HCT116 (cell line): Measurements from ENCODE around the gene MCF2L. TPM values are rescaled to one million over a fixed set of nuclear protein-coding genes. Genes with fewer than 3 reads are reported as not detected.

ENCODE experiments used
- ATAC-seq: fragments of 200-7000 bp; cut with Tn5 transposase; 2 replicates; pipeline ENCODE4 v1.9.1; 2020; ENCODE audit warnings: mild to moderate bottlenecking, moderate library complexity
- BruUV-seq: library from RNA; stranded (reverse); fragments of 400-500 nt; replicated peaks from 2 replicates; lab custom pipeline; 2021; lab: Mats Ljungman, UMichigan
- CTCF ChIA-PET: fragments of 300-600 bp; sonication (Branson Sonifier 250); formaldehyde crosslinking; loops from one replicate; lab custom pipeline; 2021; ENCODE audit warnings: antibody characterized with exemption; lab: Charles Lee
- POLR2A ChIA-PET: fragments of 300-600, 350-600 bp; sonication (Branson Sonifier 250); formaldehyde crosslinking; loops from one replicate; lab custom pipeline; 2021; ENCODE audit warnings: antibody characterized with exemption; lab: Charles Lee
- RAD21 ChIA-PET, 2 experiments: fragments of 300-600 bp; sonication (Branson Sonifier 250); formaldehyde crosslinking; loops; one replicate each; lab custom pipeline; 2023; ENCODE audit warnings: low total read pairs in 2 of 2; ENCODE audit not compliant: uncharacterized antibody in 2 of 2, unreplicated experiment in 2 of 2, low non-redundant PET in 1 of 2; lab: Charles Lee
- DNase-seq: peaks from one replicate; pipeline ENCODE4 v3.0.0-alpha.2; 2010; ENCODE audit warnings: low read depth, low spot score
- H2AFZ ChIP-seq: fragments of 200-600 bp; shearing (Covaris generic), sonication (generic); 2 replicates; pipeline ENCODE4 v1.6.1; 2017; ENCODE audit warnings: low read depth, mixed run types, mixed read lengths, antibody characterized with exemption, low read length; ENCODE audit not compliant: poor library complexity, severe bottlenecking
- H3K27ac ChIP-seq: 2 replicates; pipeline ENCODE4 v1.5.1; 2012; ENCODE audit warnings: low read depth, low read length
- H3K27me3 ChIP-seq: fragments of 200-600 bp; sonication (generic); 2 replicates; pipeline ENCODE4 v1.6.1; 2016; ENCODE audit warnings: mixed run types, low read length, mixed read lengths; ENCODE audit not compliant: insufficient read depth
- H3K36me3 ChIP-seq, 2 experiments: fragments of 200-500 bp in 1 of 2; fragments of 200-600 bp in 1 of 2; sonication (Bioruptor generic) in 1 of 2; sonication (generic) in 1 of 2; 2 replicates each; pipeline versions ENCODE4 v1.5.1 to v1.6.1; 2014 to 2016; ENCODE audit warnings: low read length in 2 of 2, inconsistent platforms in 1 of 2, mixed read lengths in 1 of 2, mixed run types in 1 of 2; ENCODE audit not compliant: insufficient read depth in 2 of 2, control insufficient read depth in 1 of 2
- H3K4me1 ChIP-seq, 2 experiments: fragments of 200-600 bp in 1 of 2; sonication (generic) in 1 of 2; 2 replicates each; pipeline versions ENCODE4 v1.5.1 to v1.6.1; 2012 to 2017; ENCODE audit warnings: low read length in 2 of 2, inconsistent platforms in 1 of 2, mild to moderate bottlenecking in 1 of 2, mixed read lengths in 1 of 2, mixed run types in 1 of 2, moderate library complexity in 1 of 2; ENCODE audit not compliant: insufficient read depth in 2 of 2, control insufficient read depth in 1 of 2
- H3K4me2 ChIP-seq: fragments of 200-600 bp; sonication (generic); 2 replicates; pipeline ENCODE4 v1.6.1; 2017; ENCODE audit warnings: mixed run types, low read length, mixed read lengths
- H3K4me3 ChIP-seq, 2 experiments: fragments of 200-600 bp in 1 of 2; sonication (generic) in 1 of 2; replicated peaks in 1 of 2; 2 replicates each; pipeline ENCODE4 v1.5.1; 2011 to 2016; ENCODE audit warnings: low read length in 2 of 2, control low read depth in 1 of 2, low read depth in 1 of 2, mild to moderate bottlenecking in 1 of 2, mixed read lengths in 1 of 2, mixed run types in 1 of 2
- H3K79me2 ChIP-seq: fragments of 200-600 bp; sonication (generic); 2 replicates; pipeline ENCODE4 v1.6.1; 2017; ENCODE audit warnings: mild to moderate bottlenecking, mixed run types, low read length, moderate library complexity, mixed read lengths; ENCODE audit not compliant: insufficient read depth
- H3K9ac ChIP-seq: fragments of 200-600 bp; sonication (generic); 2 replicates; pipeline ENCODE4 v1.6.1; 2016; ENCODE audit warnings: low read length, mixed read lengths
- H3K9me2 ChIP-seq: fragments of 200-600 bp; sonication (generic), shearing (Covaris generic); 2 replicates; pipeline ENCODE4 v1.6.1; 2017; ENCODE audit warnings: mixed run types, mild to moderate bottlenecking, moderate library complexity; ENCODE audit not compliant: insufficient read depth
- H3K9me3 ChIP-seq, 2 experiments: fragments of 200-500 bp in 1 of 2; fragments of 200-600 bp in 1 of 2; sonication (Bioruptor generic) in 1 of 2; sonication (generic) in 1 of 2; 2 replicates each; pipeline ENCODE4 v1.6.1; 2014 to 2017; ENCODE audit warnings: low read length in 2 of 2, mixed read lengths in 2 of 2, inconsistent platforms in 1 of 2, low read depth in 1 of 2, mild to moderate bottlenecking in 1 of 2, mixed run types in 1 of 2, moderate library complexity in 1 of 2; ENCODE audit not compliant: control insufficient read depth in 1 of 2, insufficient read depth in 1 of 2
- H4K20me1 ChIP-seq: fragments of 200-600 bp; sonication (generic), shearing (Covaris generic); 2 replicates; pipeline ENCODE4 v1.6.1; 2017; ENCODE audit warnings: mixed run types, mild to moderate bottlenecking, moderate library complexity; ENCODE audit not compliant: insufficient read depth
- ATF3 ChIP-seq: IDR thresholded peaks from 2 replicates; pipeline ENCODE4 v1.6.1; 2012
- ELF1 ChIP-seq: IDR thresholded peaks from 2 replicates; pipeline ENCODE4 v1.6.1; 2012; ENCODE audit warnings: low read depth, borderline replicate concordance
- EZH2 ChIP-seq: fragments of 200-600 bp; sonication (generic); IDR thresholded peaks from 2 replicates; pipeline ENCODE4 v1.6.1; 2017; ENCODE audit warnings: antibody characterized with exemption, mixed run types
- EZH2phosphoT487 ChIP-seq: fragments of 200-600 bp; IDR thresholded peaks from 2 replicates; pipeline ENCODE4 v1.6.1; 2018; ENCODE audit warnings: antibody characterized with exemption, borderline replicate concordance
- JUND ChIP-seq: IDR thresholded peaks from 2 replicates; pipeline ENCODE4 v1.6.1; 2012
- MAX ChIP-seq: IDR thresholded peaks from 2 replicates; pipeline ENCODE4 v1.6.1; 2012
- RAD21 ChIP-seq: IDR thresholded peaks from 2 replicates; pipeline ENCODE4 v1.6.1; 2012; ENCODE audit warnings: low read depth, mild to moderate bottlenecking
- REST ChIP-seq: IDR thresholded peaks from 2 replicates; pipeline ENCODE4 v1.6.1; 2012; ENCODE audit warnings: low read depth
- YY1 ChIP-seq: IDR thresholded peaks from 2 replicates; pipeline ENCODE4 v1.6.1; 2011; ENCODE audit warnings: low read length, low read depth, moderate library complexity, mild to moderate bottlenecking; ENCODE audit not compliant: insufficient replicate concordance; ENCODE audit errors: extremely low read depth
- ZBTB33 ChIP-seq: IDR thresholded peaks from 2 replicates; pipeline ENCODE4 v1.6.1; 2011; ENCODE audit warnings: mild to moderate bottlenecking, low read length, moderate library complexity; ENCODE audit not compliant: insufficient replicate concordance; ENCODE audit errors: extremely low read depth
- ZNF274 ChIP-seq: fragments of 200-500 bp; sonication (Bioruptor generic); IDR thresholded peaks from 2 replicates; pipeline ENCODE4 v1.6.1; 2014; ENCODE audit warnings: mild to moderate bottlenecking, low read depth, low read length, inconsistent platforms
- intact Hi-C: fragments of 100-400 bp; cut with micrococcal nuclease; formaldehyde crosslinking; loops from 2 replicates; pipeline ENCODE4 v1.10.0; 2022
- total RNA-seq: library from RNA; stranded (reverse); gene quantifications from one replicate; pipeline ENCODE4 v1.2.1, GENCODE V29; 2021; ENCODE audit not compliant: unreplicated experiment

MCF2L gene
- total RNA-seq, 1 experiment from 2014 or later: 19.3 TPM

- no peak for TF ChIP-seq REST
- no peak for TF ChIP-seq YY1
- no peak for TF ChIP-seq MAX
- TF ChIP-seq ATF3: no peak
- no peak for TF ChIP-seq EZH2
- TF ChIP-seq ELF1: no peak
- TF ChIP-seq, all 23 proteins: peak for 0
These were observed 13.4 kb downstream of the MCF2L start (continued) for GRCh38 chr13:112982281-112983041.

GRCh38 chr13:112983042-112983305 lies 14.0 kb downstream of the MCF2L start:
- H3K79me2 ChIP-seq: no peaks in the 10 kb centered on the region
- no peak for ATAC-seq
- no peak overlapping the region for H3K4me2 ChIP-seq
- no peaks in the 10 kb centered on the region for H3K4me1 ChIP-seq
- no peaks in the 10 kb centered on the region for H3K36me3 ChIP-seq
- POLR2A ChIA-PET: no interaction called here
- no peak for DNase-seq
- H3K4me3 ChIP-seq: no peak overlapping the region
- no TSS peak for BruUV-seq
- H3K9me3 ChIP-seq: no peaks in the 10 kb centered on the region
- H3K9ac ChIP-seq: no peak overlapping the region
- H3K27me3 ChIP-seq: no peaks in the 10 kb centered on the region
- no peaks in the 10 kb centered on the region for H3K9me2 ChIP-seq
- H4K20me1 ChIP-seq: no peaks in the 10 kb centered on the region
- no peak overlapping the region for H3K27ac ChIP-seq
- H2AFZ ChIP-seq: no peak overlapping the region
- CTCF ChIA-PET: no interaction called here
- intact Hi-C loops: no loop called here
- RAD21 ChIA-PET: interaction anchor here in 1 of 2 experiments (0.6 kb wide), 1 partner anchor 50 kb away, joined by 3 read pairs; no protein-coding TSS in a partner anchor
- TF ChIP-seq JUND (no peak), ZBTB33 (no peak), EZH2phosphoT487 (no peak), RAD21 (no peak), ATF3 (no peak), ZNF274 (no peak), ELF1 (no peak), REST (no peak)
